ENCODE results near the gene SLC13A1. TPM values are rescaled to one million over a fixed set of nuclear protein-coding genes. Genes with fewer than 3 reads are reported as not detected.

SLC13A1 gene
- total RNA-seq, 4 donors from 2014 or later: not detected

- no peaks in the 10 kb centered on the region for H3K9me3 ChIP-seq
- H3K27ac ChIP-seq: no peak overlapping the region
- intact Hi-C loops (cut with DNase I): no loop called here
These were observed 85.5 kb downstream of the SLC13A1 start for GRCh38 chr7:123114288-123114687.

GRCh38 chr7:123112833-123113232 is 86.9 kb downstream of the SLC13A1 start:
- no peak for DNase-seq
- TF ChIP-seq POLR2A (IDR thresholded peaks at IDR 0.05) (no peak), CTCF (IDR thresholded peaks at IDR 0.05) (no peak)
- Histone ChIP-seq H3K36me3 (no peaks in the 10 kb centered on the region), H3K9me3 (no peaks in the 10 kb centered on the region), H3K4me1 (no peaks in the 10 kb centered on the region), H3K4me3 (replicated peaks in 1 of 3) (no peak overlapping the region), H3K27ac (no peak overlapping the region), H3K27me3 (no peaks in the 10 kb centered on the region)
- intact Hi-C loops (cut with DNase I): no loop called here
- 82 to 89% methylated on average over 1 of the region's 1 CpG for WGBS, 2 donors

More at GRCh38 chr7:123114288-123114687, 85.5 kb downstream of the SLC13A1 start:
- WGBS, 2 donors: 90 to 94% methylated on average over 2 of the region's 2 CpGs
- H3K27me3 ChIP-seq: no peaks in the 10 kb centered on the region
- no peak overlapping the region for H3K4me3 ChIP-seq (replicated peaks in 1 of 3)
- TF ChIP-seq CTCF (IDR thresholded peaks at IDR 0.05): no peak
- no peak for TF ChIP-seq POLR2A (IDR thresholded peaks at IDR 0.05)
- no peaks in the 10 kb centered on the region for H3K4me1 ChIP-seq
- DNase-seq: no peak
- no peaks in the 10 kb centered on the region for H3K36me3 ChIP-seq

GRCh38 chr7:123099712-123100111 is 100.1 kb downstream of the SLC13A1 start:
- Histone ChIP-seq H3K27ac (no peak overlapping the region), H3K4me1 (no peaks in the 10 kb centered on the region), H3K4me3 (replicated peaks in 1 of 3) (no peak overlapping the region), H3K27me3 (no peaks in the 10 kb centered on the region), H3K9me3 (no peaks in the 10 kb centered on the region), H3K36me3 (no peaks in the 10 kb centered on the region)
- DNase-seq: no peak
- intact Hi-C loops (cut with DNase I): no loop called here
- 72 to 75% methylated on average over 2 of the region's 2 CpGs for WGBS, 2 donors
- no peak for TF ChIP-seq CTCF (IDR thresholded peaks at IDR 0.05)
- TF ChIP-seq POLR2A (IDR thresholded peaks at IDR 0.05): no peak

GRCh38 chr7:123096976-123097375 is 102.8 kb downstream of the SLC13A1 start:
- Histone ChIP-seq H3K27me3 (no peaks in the 10 kb centered on the region), H3K4me3 (replicated peaks in 1 of 3) (no peak overlapping the region), H3K27ac (no peak overlapping the region), H3K9me3 (no peaks in the 10 kb centered on the region), H3K4me1 (no peaks in the 10 kb centered on the region), H3K36me3 (no peaks in the 10 kb centered on the region)
- WGBS, 2 donors: 87 to 95% methylated on average over 1 of the region's 1 CpG
- no peak for DNase-seq
- intact Hi-C loops (cut with DNase I): no loop called here
- TF ChIP-seq CTCF (IDR thresholded peaks at IDR 0.05) (no peak), POLR2A (IDR thresholded peaks at IDR 0.05) (no peak)

GRCh38 chr7:123096434-123096833 is 103.3 kb downstream of the SLC13A1 start:
- Histone ChIP-seq H3K4me1 (no peaks in the 10 kb centered on the region), H3K9me3 (no peaks in the 10 kb centered on the region), H3K36me3 (no peaks in the 10 kb centered on the region), H3K27me3 (no peaks in the 10 kb centered on the region), H3K27ac (no peak overlapping the region), H3K4me3 (replicated peaks in 1 of 3) (no peak overlapping the region)
- 73 to 89% methylated on average over 1 of the region's 1 CpG for WGBS, 2 donors
- intact Hi-C loops (cut with DNase I): no loop called here
- no peak for TF ChIP-seq CTCF (IDR thresholded peaks at IDR 0.05)
- TF ChIP-seq POLR2A (IDR thresholded peaks at IDR 0.05): no peak
- DNase-seq: no peak

All from thyroid gland (tissue), 4 donors.